WTC11 (cell line): Measurements from ENCODE around the gene MAP7D1. TPM values are rescaled to one million over a fixed set of nuclear protein-coding genes. Genes with fewer than 3 reads are reported as not detected.

Source experiments
- ATAC-seq: fragments of 200-7000 bp; cut with Tn5 transposase; 2 replicates; pipeline ENCODE4 v1.10.0; 2021; ENCODE audit warnings: mild to moderate bottlenecking, moderate library complexity
- CTCF ChIA-PET: fragments of 300-600 bp; sonication (Branson Sonifier 250); formaldehyde crosslinking; loops from one replicate; lab custom pipeline; 2021; ENCODE audit warnings: antibody characterized with exemption; lab: Charles Lee
- POLR2A ChIA-PET: fragments of 350-600 bp; sonication (Branson Sonifier 250); formaldehyde crosslinking; loops from one replicate; lab custom pipeline; 2021; ENCODE audit warnings: antibody characterized with exemption; lab: Charles Lee
- DNase-seq: peaks from one replicate; pipeline ENCODE4 v3.0.0; 2021; ENCODE audit warnings: low spot score
- H3K27ac Mint-ChIP-seq: 2 replicates; pipeline ENCODE4 v1.8.0; 2021; ENCODE audit warnings: mixed read lengths
- H3K27me3 Mint-ChIP-seq: 2 replicates; pipeline ENCODE4 v1.8.0; 2021; ENCODE audit warnings: low read depth, mild to moderate bottlenecking, moderate library complexity, mixed read lengths
- H3K36me3 Mint-ChIP-seq: 2 replicates; pipeline ENCODE4 v1.8.0; 2021; ENCODE audit warnings: mixed read lengths
- H3K4me1 Mint-ChIP-seq: 2 replicates; pipeline ENCODE4 v1.8.0; 2022; ENCODE audit warnings: mixed read lengths
- H3K4me3 Mint-ChIP-seq: 2 replicates; pipeline ENCODE4 v1.8.0; 2021; ENCODE audit warnings: mild to moderate bottlenecking, moderate library complexity, mixed read lengths
- H3K9me3 Mint-ChIP-seq: 2 replicates; pipeline ENCODE4 v1.8.0; 2021; ENCODE audit warnings: mixed read lengths
- ATF1 ChIP-seq: sonication (generic); formaldehyde crosslinking; IDR thresholded peaks from 2 replicates; pipeline ENCODE4 v1.8.1; 2023; ENCODE audit warnings: mild to moderate bottlenecking, moderate library complexity, missing genetic modification reagents
- CDX4 ChIP-seq: fragments of 250-450 bp; sonication (Bioruptor Pico); IDR thresholded peaks from 2 replicates; pipeline ENCODE4 v1.9.0; 2021; ENCODE audit warnings: moderate library complexity, mild to moderate bottlenecking, inconsistent platforms, borderline replicate concordance
- ESRRA ChIP-seq: sonication (generic); formaldehyde crosslinking; IDR thresholded peaks from 2 replicates; pipeline ENCODE4 v1.8.1; 2022; ENCODE audit warnings: mild to moderate bottlenecking, missing genetic modification reagents, borderline replicate concordance
- FOXP4 ChIP-seq: sonication (generic); formaldehyde crosslinking; IDR thresholded peaks from 2 replicates; pipeline ENCODE4 v1.8.0; 2022; ENCODE audit warnings: mild to moderate bottlenecking, missing genetic modification reagents
- NFE2L1 ChIP-seq: sonication (generic); formaldehyde crosslinking; IDR thresholded peaks from 2 replicates; pipeline ENCODE4 v1.8.1; 2023; ENCODE audit warnings: missing genetic modification reagents
- NFYB ChIP-seq: sonication (generic); formaldehyde crosslinking; conservative IDR thresholded peaks from 2 replicates; pipeline ENCODE4 v1.8.0; 2022; ENCODE audit warnings: low read depth, missing genetic modification reagents
- NR1H2 ChIP-seq: sonication (generic); formaldehyde crosslinking; IDR thresholded peaks from 2 replicates; pipeline ENCODE4 v1.9.0; 2021; ENCODE audit warnings: mild to moderate bottlenecking, moderate library complexity, missing genetic modification reagents
- TCF7 ChIP-seq: sonication (generic); formaldehyde crosslinking; IDR thresholded peaks from 2 replicates; pipeline ENCODE4 v1.8.0; 2022; ENCODE audit warnings: mild to moderate bottlenecking, low read depth, missing genetic modification reagents, moderate library complexity
- USF1 ChIP-seq: sonication (generic); formaldehyde crosslinking; IDR thresholded peaks from 2 replicates; pipeline ENCODE4 v1.8.0; 2022; ENCODE audit warnings: mild to moderate bottlenecking, missing genetic modification reagents
- ZNF121 ChIP-seq: sonication (generic); formaldehyde crosslinking; IDR thresholded peaks from 2 replicates; pipeline ENCODE4 v1.8.0; 2023; ENCODE audit warnings: missing genetic modification reagents
- ZNF138 ChIP-seq: sonication (generic); formaldehyde crosslinking; conservative IDR thresholded peaks from 2 replicates; pipeline ENCODE4 v1.8.1; 2022; ENCODE audit warnings: mild to moderate bottlenecking, moderate library complexity, missing genetic modification reagents
- ZNF263 ChIP-seq: sonication (generic); formaldehyde crosslinking; IDR thresholded peaks from 2 replicates; pipeline ENCODE4 v1.8.1; 2022; ENCODE audit warnings: low read depth, mild to moderate bottlenecking, moderate library complexity, missing genetic modification reagents
- ZNF317 ChIP-seq: sonication (generic); formaldehyde crosslinking; IDR thresholded peaks from 2 replicates; pipeline ENCODE4 v1.8.1; 2023; ENCODE audit warnings: low read depth, mild to moderate bottlenecking, moderate library complexity, missing genetic modification reagents, borderline replicate concordance
- ZNF423 ChIP-seq: fragments of 250-450 bp; sonication (Bioruptor Pico); IDR thresholded peaks from 2 replicates; pipeline ENCODE4 v2.1.2; 2022; ENCODE audit warnings: mild to moderate bottlenecking, moderate library complexity
- ZNF512 ChIP-seq: sonication (generic); formaldehyde crosslinking; IDR thresholded peaks from 2 replicates; pipeline ENCODE4 v1.8.1; 2022; ENCODE audit warnings: missing genetic modification reagents, borderline replicate concordance
- total RNA-seq: library from RNA; stranded (reverse); gene quantifications from 3 replicates; pipeline ENCODE4 v1.2.3, GENCODE V29; 2021
- TF ChIP-seq, protein P1 (sequence below): sonication (generic); formaldehyde crosslinking; IDR thresholded peaks from 2 replicates; pipeline ENCODE4 v1.8.1; 2023; ENCODE audit warnings: mild to moderate bottlenecking, missing genetic modification reagents, moderate library complexity
- TF ChIP-seq, protein P2 (sequence below): fragments of 250-450 bp; sonication (Bioruptor Pico); IDR thresholded peaks from 2 replicates; pipeline ENCODE4 v1.9.0; 2021; ENCODE audit warnings: mild to moderate bottlenecking
- TF ChIP-seq, protein P3 (sequence below): sonication (generic); formaldehyde crosslinking; IDR thresholded peaks from 2 replicates; pipeline ENCODE4 v1.8.0; 2022; ENCODE audit warnings: mild to moderate bottlenecking, missing genetic modification reagents
- TF ChIP-seq, protein P4 (sequence below): fragments of 250-450 bp; sonication (Bioruptor Pico); conservative IDR thresholded peaks from 2 replicates; pipeline ENCODE4 v1.9.0; 2021; ENCODE audit warnings: mild to moderate bottlenecking

MAP7D1 gene
- total RNA-seq, 1 experiment from 2014 or later, result 88.7 TPM

GRCh38 chr1:36135330-36135667 lies 20.7 kb upstream of the MAP7D1 start (continued):
- TF ChIP-seq ESRRA (no peak), TCF7 (CRISPR knock-in tag) (no peak)
- TF ChIP-seq, protein P1, sequence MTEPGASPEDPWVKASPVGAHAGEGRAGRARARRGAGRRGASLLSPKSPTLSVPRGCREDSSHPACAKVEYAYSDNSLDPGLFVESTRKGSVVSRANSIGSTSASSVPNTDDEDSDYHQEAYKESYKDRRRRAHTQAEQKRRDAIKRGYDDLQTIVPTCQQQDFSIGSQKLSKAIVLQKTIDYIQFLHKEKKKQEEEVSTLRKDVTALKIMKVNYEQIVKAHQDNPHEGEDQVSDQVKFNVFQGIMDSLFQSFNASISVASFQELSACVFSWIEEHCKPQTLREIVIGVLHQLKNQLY (CRISPR knock-in tag), result no peak
- TF ChIP-seq, all 79 proteins: peak for 0

DNA sequence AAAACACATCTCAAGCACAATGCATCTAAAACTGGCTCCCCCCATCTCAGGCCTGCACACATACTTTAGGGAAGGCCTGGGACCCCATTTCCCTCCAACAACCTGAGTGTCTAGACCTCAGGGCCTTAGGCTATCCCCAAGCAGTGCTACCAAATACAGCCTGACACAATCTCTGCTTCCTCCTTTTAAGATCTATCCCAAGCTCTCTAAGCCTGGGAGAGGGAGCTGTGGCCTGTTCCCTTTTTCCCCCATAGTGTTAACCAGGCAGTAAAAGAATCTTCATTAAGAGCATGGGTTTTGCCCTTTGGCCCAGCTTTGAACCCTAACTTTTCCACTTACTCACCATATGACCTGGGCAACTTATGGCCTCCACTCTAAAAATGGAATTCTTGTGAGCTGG lies 20.2 kb upstream of the MAP7D1 start:
- DNase-seq, result no peak
- no peak overlapping the region for H3K27ac Mint-ChIP-seq
- H3K4me3 Mint-ChIP-seq, result no peak overlapping the region
- ATAC-seq, result no peak
- H3K9me3 Mint-ChIP-seq, result no peaks in the 10 kb centered on the region
- no peak for TF ChIP-seq ZNF121 (CRISPR knock-in tag)
- POLR2A ChIA-PET, result no interaction called here
- CTCF ChIA-PET, result interaction anchor here (0.7 to 5.5 kb wide), 9 partner anchors 13 to 252 kb away, joined by 3 to 142 read pairs (median 8); partner anchors contain the start of genes AGO1, THRAP3 and TRAPPC3
- H3K27me3 Mint-ChIP-seq, result no peaks in the 10 kb centered on the region
- peaks cover 20% of the 10 kb centered on the region; the same call in 1 of the 2 replicates for H3K36me3 Mint-ChIP-seq
- H3K4me1 Mint-ChIP-seq, result peaks cover 6% of the 10 kb centered on the region

DNA sequence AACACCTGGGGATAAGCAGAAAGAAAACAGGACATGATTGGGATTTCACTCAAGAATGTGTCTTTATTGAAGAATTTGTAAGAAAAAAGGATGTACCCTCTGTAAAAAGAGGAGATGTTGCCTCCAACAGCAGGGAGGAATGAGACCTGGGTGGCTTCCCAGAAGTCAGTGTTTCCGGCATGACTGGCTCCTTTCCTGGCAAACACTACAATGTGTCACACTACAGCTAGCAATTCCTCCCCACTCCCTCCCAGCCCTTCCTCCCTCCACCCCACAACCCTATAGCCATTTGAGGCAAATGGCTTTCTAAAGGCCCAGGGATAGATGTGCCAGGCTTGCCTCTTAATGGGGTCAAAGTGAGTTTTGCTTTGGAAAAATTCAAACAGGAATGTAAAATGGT lies 19.4 kb upstream of the MAP7D1 start:
- Mint-ChIP-seq H3K27me3 (no peaks in the 10 kb centered on the region), H3K9me3 (no peaks in the 10 kb centered on the region), H3K36me3 (peaks cover 20% of the 10 kb centered on the region; the same call in 1 of the 2 replicates), H3K4me3 (no peak overlapping the region), H3K4me1 (peaks cover 6% of the 10 kb centered on the region), H3K27ac (no peak overlapping the region)
- ATAC-seq (no peak), DNase-seq (no peak)
- POLR2A ChIA-PET, result interaction anchor here (1.1 kb wide), 1 partner anchor 12 kb away, joined by 3 read pairs; the partner anchor contains the start of gene TRAPPC3
- no peak for TF ChIP-seq ZNF263 (CRISPR knock-in tag)
- no peak for TF ChIP-seq USF1 (CRISPR knock-in tag)
- no peak for TF ChIP-seq ATF1 (CRISPR knock-in tag)
- no peak for TF ChIP-seq FOXP4 (CRISPR knock-in tag)
- TF ChIP-seq ZNF138, result no peak
- no peak for TF ChIP-seq NFE2L1 (CRISPR knock-in tag)
- CTCF ChIA-PET, result interaction anchor here (2.0 to 5.5 kb wide), 4 partner anchors 13 to 88 kb away, joined by 6 to 142 read pairs (median 50); partner anchors contain the start of genes THRAP3 and TRAPPC3

- ATAC-seq, result no peak
- Mint-ChIP-seq H3K4me1 (peaks cover 6% of the 10 kb centered on the region), H3K27ac (no peak overlapping the region), H3K4me3 (no peak overlapping the region), H3K9me3 (no peaks in the 10 kb centered on the region), H3K36me3 (peaks cover 20% of the 10 kb centered on the region; the same call in 1 of the 2 replicates), H3K27me3 (no peaks in the 10 kb centered on the region)
- no peak for DNase-seq
- TF ChIP-seq ZNF423 (no peak), NR1H2 (CRISPR knock-in tag) (no peak), ZNF263 (CRISPR knock-in tag) (no peak), CDX4 (CRISPR knock-in tag) (no peak), ESRRA (no peak), ZNF317 (CRISPR knock-in tag) (no peak), ZNF512 (no peak), ZNF121 (CRISPR knock-in tag) (no peak), NFYB (CRISPR knock-in tag) (no peak)
- TF ChIP-seq, protein P2, sequence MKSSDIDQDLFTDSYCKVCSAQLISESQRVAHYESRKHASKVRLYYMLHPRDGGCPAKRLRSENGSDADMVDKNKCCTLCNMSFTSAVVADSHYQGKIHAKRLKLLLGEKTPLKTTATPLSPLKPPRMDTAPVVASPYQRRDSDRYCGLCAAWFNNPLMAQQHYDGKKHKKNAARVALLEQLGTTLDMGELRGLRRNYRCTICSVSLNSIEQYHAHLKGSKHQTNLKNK (CRISPR knock-in tag), result no peak
- TF ChIP-seq, protein P3, sequence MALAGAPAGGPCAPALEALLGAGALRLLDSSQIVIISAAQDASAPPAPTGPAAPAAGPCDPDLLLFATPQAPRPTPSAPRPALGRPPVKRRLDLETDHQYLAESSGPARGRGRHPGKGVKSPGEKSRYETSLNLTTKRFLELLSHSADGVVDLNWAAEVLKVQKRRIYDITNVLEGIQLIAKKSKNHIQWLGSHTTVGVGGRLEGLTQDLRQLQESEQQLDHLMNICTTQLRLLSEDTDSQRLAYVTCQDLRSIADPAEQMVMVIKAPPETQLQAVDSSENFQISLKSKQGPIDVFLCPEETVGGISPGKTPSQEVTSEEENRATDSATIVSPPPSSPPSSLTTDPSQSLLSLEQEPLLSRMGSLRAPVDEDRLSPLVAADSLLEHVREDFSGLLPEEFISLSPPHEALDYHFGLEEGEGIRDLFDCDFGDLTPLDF (CRISPR knock-in tag), result no peak
- TF ChIP-seq, protein P4, sequence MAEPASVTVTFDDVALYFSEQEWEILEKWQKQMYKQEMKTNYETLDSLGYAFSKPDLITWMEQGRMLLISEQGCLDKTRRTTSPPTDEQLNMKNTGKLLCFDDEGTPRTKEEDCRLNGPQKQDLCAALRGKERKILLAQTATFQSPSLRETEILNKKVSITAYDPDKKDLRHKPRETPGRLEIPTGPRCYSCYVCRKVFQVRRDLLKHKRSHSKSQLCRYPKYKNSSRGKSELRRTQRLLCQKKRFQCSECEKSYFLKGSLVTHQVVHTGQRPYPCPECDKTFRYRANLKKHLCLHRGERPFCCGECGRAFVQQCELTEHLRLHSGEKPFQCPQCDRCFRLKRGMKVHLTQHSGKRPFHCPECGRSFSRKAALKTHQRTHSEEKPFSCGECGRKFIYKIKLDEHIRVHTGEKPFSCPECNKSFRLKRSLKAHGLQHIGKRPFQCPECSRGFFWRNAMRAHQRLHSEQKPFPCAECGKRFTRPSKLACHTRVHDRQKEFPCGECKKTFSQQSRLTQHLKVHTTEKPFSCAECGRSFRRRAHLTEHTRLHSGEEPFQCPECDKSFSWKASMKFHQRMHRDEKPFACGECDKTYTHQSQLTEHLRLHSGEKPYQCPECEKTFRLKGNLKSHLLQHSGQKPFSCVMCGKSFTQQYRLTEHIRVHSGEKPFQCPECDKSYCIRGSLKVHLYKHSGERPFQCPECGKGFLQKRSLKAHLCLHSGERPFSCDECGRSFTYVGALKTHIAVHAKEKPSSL, result no peak
- ChIA-PET POLR2A (interaction anchor here (1.1 kb wide), 1 partner anchor 12 kb away, joined by 3 read pairs; the partner anchor contains the start of gene TRAPPC3), CTCF (interaction anchor here (2.0 to 5.5 kb wide), 2 partner anchors 12 to 41 kb away, joined by 6 to 142 read pairs; partner anchors contain the start of gene TRAPPC3)
Measured at GRCh38 chr1:36137226-36137625, 18.7 kb upstream of the MAP7D1 start.
